GM23338 (cell line): ENCODE measurements around the gene TAOK1. TPM values are rescaled to one million over a fixed set of nuclear protein-coding genes. Genes with fewer than 3 reads are reported as not detected.

ENCODE experiments used
- ATAC-seq: fragments of 200-7000 bp; cut with Tn5 transposase; 3 replicates; pipeline ENCODE4 v1.9.1; 2020
- DNase-seq: peaks from one replicate; pipeline ENCODE4 v3.0.0-alpha.2; 2015; ENCODE audit warnings: low spot score
- H2AFZ ChIP-seq: fragments of 200-600 bp; sonication (generic); 2 replicates; pipeline ENCODE4 v1.8.0; 2016; ENCODE audit warnings: antibody characterized with exemption, mild to moderate bottlenecking, moderate library complexity
- H3F3A ChIP-seq: fragments of 200-600 bp; sonication (generic); replicated peaks from 2 replicates; pipeline ENCODE4 v1.8.0; 2017; ENCODE audit warnings: antibody characterized with exemption, mixed run types, low read depth
- H3K27ac ChIP-seq: fragments of 200-600 bp; sonication (generic); 2 replicates; pipeline ENCODE4 v1.6.1; 2016; ENCODE audit warnings: low read depth
- H3K27me3 ChIP-seq: fragments of 200-600 bp; sonication (generic); 2 replicates; pipeline ENCODE4 v1.8.0; 2016; ENCODE audit warnings: mild to moderate bottlenecking, mixed run types, moderate library complexity; ENCODE audit not compliant: insufficient read depth
- H3K36me3 ChIP-seq: fragments of 200-600 bp; sonication (generic); 2 replicates; pipeline ENCODE4 v1.8.0; 2016; ENCODE audit warnings: mild to moderate bottlenecking; ENCODE audit not compliant: insufficient read depth
- H3K4me1 ChIP-seq: fragments of 200-600 bp; sonication (generic); 2 replicates; pipeline ENCODE4 v1.8.0; 2016; ENCODE audit warnings: mild to moderate bottlenecking, moderate library complexity; ENCODE audit not compliant: insufficient read depth
- H3K4me2 ChIP-seq: fragments of 200-600 bp; sonication (generic); 2 replicates; pipeline ENCODE4 v1.7.1; 2017; ENCODE audit warnings: mixed run types
- H3K4me3 ChIP-seq: fragments of 200-600 bp; sonication (generic); 2 replicates; pipeline ENCODE4 v1.6.1; 2016; ENCODE audit warnings: mixed run types
- H3K79me2 ChIP-seq: fragments of 200-600 bp; sonication (generic); replicated peaks from 2 replicates; pipeline ENCODE4 v1.8.0; 2017; ENCODE audit warnings: mild to moderate bottlenecking; ENCODE audit not compliant: insufficient read depth
- H3K9me2 ChIP-seq: fragments of 200-600 bp; sonication (generic); 2 replicates; pipeline ENCODE4 v1.8.0; 2017; ENCODE audit not compliant: insufficient read depth
- H4K20me1 ChIP-seq: fragments of 200-600 bp; sonication (generic); replicated peaks from 2 replicates; pipeline ENCODE4 v1.8.0; 2017; ENCODE audit warnings: mild to moderate bottlenecking; ENCODE audit not compliant: insufficient read depth
- H3K27ac Mint-ChIP-seq: 2 replicates; pipeline ENCODE4 v1.8.0; 2020; ENCODE audit warnings: inconsistent platforms, mild to moderate bottlenecking, moderate library complexity, mixed read lengths
- H3K27me3 Mint-ChIP-seq: 3 replicates; pipeline ENCODE4 v1.8.0; 2022; ENCODE audit warnings: low read depth, mild to moderate bottlenecking, moderate library complexity, mixed read lengths, inconsistent platforms; ENCODE audit not compliant: insufficient read depth, poor library complexity
- H3K36me3 Mint-ChIP-seq: 3 replicates; pipeline ENCODE4 v1.8.0; 2021; ENCODE audit warnings: low read depth, mild to moderate bottlenecking, inconsistent platforms, moderate library complexity, mixed read lengths
- H3K4me1 Mint-ChIP-seq: 3 replicates; pipeline ENCODE4 v1.8.0; 2020; ENCODE audit warnings: mild to moderate bottlenecking, inconsistent platforms, mixed read lengths
- H3K4me3 Mint-ChIP-seq: 3 replicates; pipeline ENCODE4 v1.8.0; 2021; ENCODE audit warnings: moderate library complexity, mild to moderate bottlenecking, inconsistent platforms, mixed read lengths
- H3K9me3 Mint-ChIP-seq: 3 replicates; pipeline ENCODE4 v1.8.0; 2020; ENCODE audit warnings: moderate library complexity, mild to moderate bottlenecking, inconsistent platforms, mixed read lengths
- CTCF ChIP-seq, 2 experiments: fragments of 200-600 bp in 1 of 2; sonication (generic) in 1 of 2; conservative IDR thresholded peaks; 2 replicates each; pipeline versions ENCODE4 v1.5.1 to v1.6.1; 2016 to 2017; ENCODE audit warnings: antibody characterized with exemption in 2 of 2, low read depth in 2 of 2, mild to moderate bottlenecking in 2 of 2, moderate library complexity in 1 of 2
- ETS1 ChIP-seq: IDR thresholded peaks from 2 replicates; pipeline ENCODE4 v1.6.1; 2016; ENCODE audit warnings: antibody characterized with exemption
- EZH2 ChIP-seq: fragments of 200-600 bp; sonication (generic); IDR thresholded peaks from one replicate; pipeline ENCODE4 v1.8.0; 2017; ENCODE audit warnings: antibody characterized with exemption, mild to moderate bottlenecking, low read depth; ENCODE audit not compliant: unreplicated experiment
- EZH2phosphoT487 ChIP-seq: fragments of 200-600 bp; sonication (generic); IDR thresholded peaks from one replicate; pipeline ENCODE4 v1.8.1; 2018; ENCODE audit warnings: antibody characterized with exemption; ENCODE audit not compliant: unreplicated experiment
- JUNB ChIP-seq: IDR thresholded peaks from one replicate; pipeline ENCODE4 v1.6.1; 2016; ENCODE audit warnings: antibody characterized with exemption; ENCODE audit not compliant: unreplicated experiment
- NANOG ChIP-seq: IDR thresholded peaks from 2 replicates; pipeline ENCODE4 v1.6.1; 2016; ENCODE audit warnings: antibody characterized with exemption, borderline replicate concordance
- POLR2AphosphoS5 ChIP-seq: IDR thresholded peaks from 2 replicates; pipeline ENCODE4 v1.6.1; 2016; ENCODE audit warnings: antibody characterized with exemption, low read depth
- REST ChIP-seq: IDR thresholded peaks from one replicate; pipeline ENCODE4 v1.6.1; 2018; ENCODE audit warnings: antibody characterized with exemption; ENCODE audit not compliant: unreplicated experiment
- STAT1 ChIP-seq: IDR thresholded peaks from one replicate; pipeline ENCODE4 v1.6.1; 2016; ENCODE audit warnings: antibody characterized with exemption; ENCODE audit not compliant: unreplicated experiment
- ZNF114 ChIP-seq: fragments of 250-450 bp; sonication (Bioruptor Pico); IDR thresholded peaks from 2 replicates; pipeline ENCODE4 v1.5.0; 2020; ENCODE audit warnings: mild to moderate bottlenecking, moderate library complexity
- ZNF331 ChIP-seq: fragments of 250-450 bp; sonication (Bioruptor Pico); IDR thresholded peaks from 2 replicates; pipeline ENCODE4 v1.5.0; 2020; ENCODE audit warnings: low read depth, mild to moderate bottlenecking, moderate library complexity
- ZNF462 ChIP-seq: fragments of 250-450 bp; sonication (Bioruptor Pico); IDR thresholded peaks from 2 replicates; pipeline ENCODE4 v1.5.0; 2020; ENCODE audit warnings: mild to moderate bottlenecking, moderate library complexity
- polyA plus RNA-seq: library from polyadenylated mRNA; unstranded; fragments of >200 nt; fragmentation: Nextera tagmentation; extraction: Ambion mirVana; gene quantifications from 2 replicates; pipeline ENCODE4 v1.2.1, GENCODE V29; 2016
- total RNA-seq: library from RNA; depleted of rRNA; stranded (reverse); fragments of >200 nt; shearing (Covaris generic); gene quantifications from 2 replicates; pipeline ENCODE4 v1.2.3, GENCODE V29; 2014

TAOK1 gene
- total and polyA plus RNA-seq, 2 experiments from 2014 or later = 19.4 to 69.8 TPM

GRCh38 chr17:29346462-29346861 is 43.7 kb upstream of the TAOK1 start:
- H3K9me2 ChIP-seq = no peaks in the 10 kb centered on the region
- H3K4me1 Mint-ChIP-seq = no peaks in the 10 kb centered on the region
- no peak overlapping the region for H3K27ac Mint-ChIP-seq
- H3K27me3 ChIP-seq = no peaks in the 10 kb centered on the region
- no peak overlapping the region for H3K4me3 ChIP-seq
- H4K20me1 ChIP-seq = no peaks in the 10 kb centered on the region; the same call in 1 of the 2 replicates
- H3K36me3 ChIP-seq = no peaks in the 10 kb centered on the region
- DNase-seq (no peak), ATAC-seq (no peak)
- no peaks in the 10 kb centered on the region for H3K36me3 Mint-ChIP-seq
- H3K4me3 Mint-ChIP-seq = no peak overlapping the region
- H3K9me3 Mint-ChIP-seq = no peaks in the 10 kb centered on the region
- H3K4me1 ChIP-seq = no peaks in the 10 kb centered on the region
- H3F3A ChIP-seq = no peaks in the 10 kb centered on the region
- no peak for TF ChIP-seq ETS1
- TF ChIP-seq STAT1 = no peak
- no peak for TF ChIP-seq REST
- TF ChIP-seq JUNB = no peak
- no peak for TF ChIP-seq NANOG
- no peak for TF ChIP-seq POLR2AphosphoS5
- TF ChIP-seq ZNF462 = no peak
- no peak for TF ChIP-seq ZNF331 (CRISPR knock-in tag)
- no peak for TF ChIP-seq EZH2
- TF ChIP-seq ZNF114 (CRISPR knock-in tag) = no peak
- TF ChIP-seq EZH2phosphoT487 = no peak
- TF ChIP-seq CTCF (conservative IDR thresholded peaks at IDR 0.05; ENCODE audit: low read depth in 2 of 2) = no peak
- no peaks in the 10 kb centered on the region for H3K79me2 ChIP-seq
- no peaks in the 10 kb centered on the region for H3K27me3 Mint-ChIP-seq
- H3K27ac ChIP-seq = no peak overlapping the region
- H2AFZ ChIP-seq = no peak overlapping the region
- no peak overlapping the region for H3K4me2 ChIP-seq
